Osteoblast (primary cell): ENCODE data around the gene ARID3A. TPM values are rescaled to one million over a fixed set of nuclear protein-coding genes. Genes with fewer than 3 reads are reported as not detected.

ENCODE experiments used
- DNase-seq: peaks from one replicate; pipeline ENCODE4 v3.0.0; 2011; ENCODE audit warnings: low spot score, mixed read lengths; ENCODE audit not compliant: insufficient read length; ENCODE audit errors: missing footprints
- H2AFZ ChIP-seq: 2 replicates; pipeline ENCODE4 v1.6.0; 2011; ENCODE audit warnings: mild to moderate bottlenecking, low read length
- H3K27ac ChIP-seq: 2 replicates; pipeline ENCODE4 v1.5.1; 2011; ENCODE audit warnings: mild to moderate bottlenecking, low read depth, low read length, moderate library complexity
- H3K27me3 ChIP-seq: 2 replicates; pipeline ENCODE4 v1.6.0; 2012; ENCODE audit warnings: mild to moderate bottlenecking, control low read depth, inconsistent platforms, low read length, moderate library complexity; ENCODE audit not compliant: insufficient read depth
- H3K36me3 ChIP-seq: 2 replicates; pipeline ENCODE4 v1.5.1; 2011; ENCODE audit warnings: mild to moderate bottlenecking, low read length, control low read depth, moderate library complexity; ENCODE audit not compliant: insufficient read depth
- H3K4me1 ChIP-seq: 2 replicates; pipeline ENCODE4 v1.5.1; 2011; ENCODE audit warnings: mild to moderate bottlenecking, low read length, control low read depth, moderate library complexity; ENCODE audit not compliant: insufficient read depth
- H3K4me2 ChIP-seq: 2 replicates; pipeline ENCODE4 v1.6.0; 2011; ENCODE audit warnings: mild to moderate bottlenecking, low read length; ENCODE audit not compliant: insufficient read depth
- H3K4me3 ChIP-seq: fragments of 200-600 bp; sonication (generic); 3 replicates; pipeline ENCODE4 v1.5.1; 2012; ENCODE audit warnings: mild to moderate bottlenecking, low read length, inconsistent platforms; ENCODE audit not compliant: insufficient read depth
- H3K79me2 ChIP-seq: 2 replicates; pipeline ENCODE4 v1.6.0; 2012; ENCODE audit warnings: mild to moderate bottlenecking, low read length, control low read depth, inconsistent platforms; ENCODE audit not compliant: insufficient read depth
- H3K9me3 ChIP-seq: 2 replicates; pipeline ENCODE4 v1.5.1; 2011; ENCODE audit warnings: low read depth, low read length, control low read depth
- H4K20me1 ChIP-seq: 2 replicates; pipeline ENCODE4 v1.6.0; 2012; ENCODE audit warnings: mild to moderate bottlenecking, low read length, control low read depth; ENCODE audit not compliant: insufficient read depth
- CTCF ChIP-seq: IDR thresholded peaks from 2 replicates; pipeline ENCODE4 v1.5.1; 2011; ENCODE audit warnings: mild to moderate bottlenecking, low read depth, low read length, moderate library complexity; ENCODE audit errors: extremely low read depth
- total RNA-seq: library from RNA; depleted of rRNA; stranded (reverse); fragments of >200 nt; gene quantifications from 2 replicates; pipeline ENCODE4 v1.2.3, GENCODE V29; 2012

Gene ARID3A
- total RNA-seq, 1 donor: 21.7 TPM

- H3K4me2 ChIP-seq: no peak overlapping the region
- H3K9me3 ChIP-seq: no peaks in the 10 kb centered on the region
- no peak overlapping the region for H3K4me3 ChIP-seq
- H3K36me3 ChIP-seq: peaks cover 7% of the 10 kb centered on the region
- H3K4me1 ChIP-seq: no peaks in the 10 kb centered on the region
- no peak overlapping the region for H3K27ac ChIP-seq
- no peaks in the 10 kb centered on the region for H4K20me1 ChIP-seq
- H2AFZ ChIP-seq: no peak overlapping the region
- no peaks in the 10 kb centered on the region for H3K27me3 ChIP-seq
- DNase-seq: no peak
- no peaks in the 10 kb centered on the region for H3K79me2 ChIP-seq
- no peak for TF ChIP-seq CTCF
Measured at GRCh38 chr19:977058-977464, 51.2 kb downstream of the ARID3A start.

- Histone ChIP-seq H3K9me3 (no peaks in the 10 kb centered on the region), H3K27ac (no peak overlapping the region), H3K27me3 (no peaks in the 10 kb centered on the region), H3K4me2 (no peak overlapping the region), H3K36me3 (no peaks in the 10 kb centered on the region), H2AFZ (no peak overlapping the region), H3K4me1 (peaks cover 6% of the 10 kb centered on the region), H4K20me1 (no peaks in the 10 kb centered on the region), H3K4me3 (no peak overlapping the region), H3K79me2 (peaks cover 2% of the 10 kb centered on the region)
- no peak for TF ChIP-seq CTCF
- no peak for DNase-seq
Measured at GRCh38 chr19:979318-979741, 53.5 kb downstream of the ARID3A start.

GRCh38 chr19:980133-980998, 54.5 kb downstream of the ARID3A start:
- no peaks in the 10 kb centered on the region for H3K27me3 ChIP-seq
- TF ChIP-seq CTCF: no peak
- H3K4me3 ChIP-seq: no peak overlapping the region
- no peaks in the 10 kb centered on the region for H4K20me1 ChIP-seq
- H3K27ac ChIP-seq: no peak overlapping the region
- no peaks in the 10 kb centered on the region for H3K9me3 ChIP-seq
- H2AFZ ChIP-seq: no peak overlapping the region
- DNase-seq: peak; percentile 93
- H3K79me2 ChIP-seq: peaks cover 12% of the 10 kb centered on the region
- H3K4me1 ChIP-seq: peaks cover 11% of the 10 kb centered on the region
- H3K4me2 ChIP-seq: peak overlapping the region; percentile 13
- no peaks in the 10 kb centered on the region for H3K36me3 ChIP-seq

GRCh38 chr19:982567-983170, 56.8 kb downstream of the ARID3A start:
- Histone ChIP-seq H4K20me1 (peaks cover 5% of the 10 kb centered on the region), H3K36me3 (peaks cover 13% of the 10 kb centered on the region), H3K79me2 (peaks cover 18% of the 10 kb centered on the region), H3K4me1 (peaks cover 11% of the 10 kb centered on the region), H3K4me2 (peak overlapping the region; percentile 84), H3K27ac (peak overlapping the region; percentile 2), H3K9me3 (no peaks in the 10 kb centered on the region), H3K4me3 (peak overlapping the region; percentile 70), H2AFZ (peak overlapping the region; percentile 83), H3K27me3 (no peaks in the 10 kb centered on the region)
- DNase-seq: peak; percentile 100
- TF ChIP-seq CTCF: peak; percentile 58
